Lower leg skin (tissue), 4 donors: ENCODE results near the gene MYLK4. TPM values are rescaled to one million over a fixed set of nuclear protein-coding genes. Genes with fewer than 3 reads are reported as not detected.

ENCODE experiments used
- DNase-seq, 2 donors: peaks; one replicate each; pipeline ENCODE4 v3.0.0-alpha.2; 2019; ENCODE audit warnings: low spot score in 2 of 2
- H3K4me3 ChIP-seq: fragments of 200-600 bp; sonication (generic); 2 replicates; pipeline ENCODE4 v1.5.1; 2017; ENCODE audit warnings: mild to moderate bottlenecking, low read depth; ENCODE audit not compliant: poor library complexity, severe bottlenecking
- POLR2A ChIP-seq, 2 donors: fragments of 450-650 bp; IDR thresholded peaks; one replicate each; pipeline ENCODE4 v1.6.1; 2016 to 2017; ENCODE audit warnings: antibody characterized with exemption in 2 of 2, mild to moderate bottlenecking in 1 of 2, moderate library complexity in 1 of 2
- WGBS, 2 donors: methylation state at CpG; one replicate each; pipeline ENCODE4 v1.1.5; 2018; 5-methylcytosine and 5-hydroxymethylcytosine counted together
- intact Hi-C: fragments of 100-400 bp; cut with DNase I; formaldehyde crosslinking; loops from one replicate; pipeline ENCODE4 v1.15.0; 2023; ENCODE audit warnings: low total_unique reads
- total RNA-seq, 4 donors: library from RNA; depleted of rRNA; stranded (reverse); fragments of >200 nt; gene quantifications; one replicate each; pipeline ENCODE4 v1.1.0, GENCODE V29; 2016
- TF ChIP-seq, protein P1 (sequence below), 3 donors: fragments of 450-650 bp; IDR thresholded peaks; one replicate each; pipeline ENCODE4 v1.5.1; 2016; ENCODE audit warnings: antibody characterized with exemption in 3 of 3, mild to moderate bottlenecking in 3 of 3, moderate library complexity in 2 of 3

MYLK4 gene
- total RNA-seq, 4 donors from 2014 or later, result 0.97 to 3.8 (median 2.5) TPM

DNA sequence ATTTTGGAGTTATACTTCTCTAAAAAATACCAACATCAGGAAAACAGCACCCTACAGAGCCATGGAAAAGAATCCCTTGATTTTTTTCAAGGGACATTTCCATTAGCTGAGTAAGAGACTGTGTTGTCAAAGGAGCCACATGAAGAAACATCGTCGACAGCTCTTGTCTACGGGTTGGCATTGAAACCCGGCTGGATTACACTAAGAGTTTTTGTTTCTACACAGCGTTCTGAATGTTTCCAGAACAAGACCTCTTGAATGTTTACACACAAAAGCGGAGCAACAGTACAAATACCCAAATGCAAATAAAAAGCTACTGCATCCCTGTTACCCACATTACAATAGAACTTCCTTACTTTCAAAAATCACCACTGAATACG is 2.4 kb upstream of the MYLK4 start:
- 83 to 87% methylated on average over 7 of the region's 7 CpGs for WGBS, 2 donors
- H3K4me3 ChIP-seq, result no peak overlapping the region
- intact Hi-C loops, result no loop called here
- no peak for TF ChIP-seq POLR2A (IDR thresholded peaks at IDR 0.05)
- TF ChIP-seq, protein P1, sequence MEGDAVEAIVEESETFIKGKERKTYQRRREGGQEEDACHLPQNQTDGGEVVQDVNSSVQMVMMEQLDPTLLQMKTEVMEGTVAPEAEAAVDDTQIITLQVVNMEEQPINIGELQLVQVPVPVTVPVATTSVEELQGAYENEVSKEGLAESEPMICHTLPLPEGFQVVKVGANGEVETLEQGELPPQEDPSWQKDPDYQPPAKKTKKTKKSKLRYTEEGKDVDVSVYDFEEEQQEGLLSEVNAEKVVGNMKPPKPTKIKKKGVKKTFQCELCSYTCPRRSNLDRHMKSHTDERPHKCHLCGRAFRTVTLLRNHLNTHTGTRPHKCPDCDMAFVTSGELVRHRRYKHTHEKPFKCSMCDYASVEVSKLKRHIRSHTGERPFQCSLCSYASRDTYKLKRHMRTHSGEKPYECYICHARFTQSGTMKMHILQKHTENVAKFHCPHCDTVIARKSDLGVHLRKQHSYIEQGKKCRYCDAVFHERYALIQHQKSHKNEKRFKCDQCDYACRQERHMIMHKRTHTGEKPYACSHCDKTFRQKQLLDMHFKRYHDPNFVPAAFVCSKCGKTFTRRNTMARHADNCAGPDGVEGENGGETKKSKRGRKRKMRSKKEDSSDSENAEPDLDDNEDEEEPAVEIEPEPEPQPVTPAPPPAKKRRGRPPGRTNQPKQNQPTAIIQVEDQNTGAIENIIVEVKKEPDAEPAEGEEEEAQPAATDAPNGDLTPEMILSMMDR (IDR thresholded peaks at IDR 0.05), result no peak
- no peak for DNase-seq

DNA sequence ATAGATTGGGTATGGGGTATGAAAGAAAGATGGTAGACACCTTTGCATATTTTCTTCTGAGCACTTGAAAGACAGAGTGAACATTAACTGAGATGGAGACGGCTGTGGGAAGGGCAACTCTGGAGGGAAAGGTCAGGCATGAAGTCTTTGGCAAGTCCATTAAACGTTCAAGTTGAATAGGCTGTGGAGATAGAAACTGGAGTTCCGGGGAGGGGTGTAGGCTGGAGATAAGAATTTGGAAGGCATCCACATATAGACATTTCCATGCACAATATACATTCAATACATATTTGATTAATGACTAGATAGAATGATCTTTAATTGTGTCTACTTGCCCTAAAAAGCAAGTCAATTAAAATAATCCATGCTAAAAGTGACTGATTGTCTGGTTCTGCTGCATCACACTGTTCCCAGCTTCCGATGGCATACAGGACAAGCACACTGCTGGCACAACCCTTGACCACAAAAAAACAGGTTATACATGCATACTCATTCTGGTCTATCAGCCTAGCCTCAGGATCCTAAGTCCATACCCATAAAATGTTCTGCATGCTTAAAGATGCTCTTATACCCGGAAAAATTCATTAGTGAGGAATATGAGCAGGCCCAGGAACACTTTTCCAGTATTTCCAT is 1.9 kb upstream of the MYLK4 start:
- WGBS, 2 donors, result 84 to 86% methylated on average over 5 of the region's 5 CpGs
- DNase-seq, result no peak
- H3K4me3 ChIP-seq, result no peak overlapping the region
- TF ChIP-seq, protein P1 (IDR thresholded peaks at IDR 0.05), result no peak
- no peak for TF ChIP-seq POLR2A (IDR thresholded peaks at IDR 0.05)
- intact Hi-C loops, result no loop called here

DNA sequence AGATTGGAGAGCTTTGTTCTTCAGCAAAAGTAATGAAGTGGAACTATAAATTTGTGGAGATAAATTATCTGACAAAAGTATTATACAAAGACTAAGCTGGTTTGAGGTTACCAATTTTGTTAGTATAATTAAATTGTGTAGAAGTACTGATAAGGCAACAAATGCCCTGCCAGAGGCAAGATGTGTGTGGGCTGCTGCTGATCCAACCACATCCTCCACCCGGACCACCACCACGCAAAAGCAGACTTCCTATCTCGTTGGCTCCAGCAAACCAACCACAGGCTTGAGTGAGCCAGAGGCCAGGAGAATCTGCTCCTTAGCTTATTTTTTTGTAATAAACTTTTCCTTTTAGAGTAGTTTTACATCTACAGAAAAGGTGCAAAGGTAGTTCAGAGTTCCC is 1.1 kb upstream of the MYLK4 start:
- TF ChIP-seq, protein P1 (IDR thresholded peaks at IDR 0.05), result no peak
- no peak for TF ChIP-seq POLR2A (IDR thresholded peaks at IDR 0.05)
- H3K4me3 ChIP-seq, result no peak overlapping the region
- WGBS, 2 donors, result 77 to 80% methylated on average over 3 of the region's 3 CpGs
- intact Hi-C loops, result no loop called here
- DNase-seq, result no peak

DNA sequence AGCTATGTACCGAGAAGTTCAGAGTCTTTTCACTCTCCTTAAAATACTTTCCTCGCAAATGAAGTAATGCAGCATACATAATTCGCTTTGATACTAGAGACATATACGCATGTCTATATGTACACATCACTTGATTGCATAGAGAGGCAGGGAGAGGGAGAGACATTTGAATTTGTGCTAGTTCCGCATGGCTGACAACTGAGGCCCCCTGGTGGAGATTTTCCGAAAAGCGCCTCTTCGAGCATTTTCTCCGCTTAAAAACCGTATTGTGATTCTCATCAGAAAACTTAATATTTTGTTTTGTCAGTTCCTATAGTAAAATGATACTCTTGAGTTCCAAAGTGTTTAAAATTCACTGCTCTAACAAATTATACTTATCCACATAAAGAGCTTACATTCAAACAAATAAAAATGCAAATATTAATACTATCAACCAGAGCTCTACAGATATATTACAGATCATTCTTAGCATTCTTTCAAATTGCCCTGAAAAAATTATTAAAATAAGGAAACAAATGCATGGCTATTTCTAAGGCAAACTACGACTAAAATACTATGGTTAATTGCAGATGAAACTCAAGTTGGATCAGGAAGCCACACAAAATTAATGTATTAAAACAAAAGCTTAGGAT is 637 bp downstream of the MYLK4 start:
- TF ChIP-seq, protein P1 (IDR thresholded peaks at IDR 0.05), result peak in 1 of 3 donors; percentile 26
- no peak for TF ChIP-seq POLR2A (IDR thresholded peaks at IDR 0.05)
- DNase-seq, result peak; percentile 41 to 92
- 7 to 10% methylated on average over 11 of the region's 11 CpGs for WGBS, 2 donors
- H3K4me3 ChIP-seq, result no peak overlapping the region
- intact Hi-C loops, result no loop called here

DNA sequence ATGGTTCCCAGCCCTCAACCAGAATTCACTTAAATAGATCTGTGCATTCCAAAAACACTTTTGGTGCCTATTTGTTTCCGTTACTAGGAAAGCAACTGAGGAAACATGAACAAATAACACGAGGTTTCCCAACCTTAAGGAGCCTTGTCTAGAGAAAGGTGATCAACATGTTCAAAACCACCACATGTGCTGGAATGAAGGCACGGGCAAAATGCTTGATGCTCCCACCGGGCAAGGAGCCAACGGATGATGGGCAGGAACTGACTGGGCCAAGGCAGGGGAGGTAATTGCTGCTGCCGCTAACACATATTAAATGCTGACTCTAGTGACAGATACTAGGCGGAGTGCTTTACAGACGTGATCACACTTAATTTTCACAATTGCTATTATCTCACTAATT is 2.5 kb downstream of the MYLK4 start:
- no peak for DNase-seq
- 74 to 78% methylated on average over 8 of the region's 8 CpGs for WGBS, 2 donors
- no peak overlapping the region for H3K4me3 ChIP-seq
- TF ChIP-seq, protein P1 (IDR thresholded peaks at IDR 0.05), result no peak
- TF ChIP-seq POLR2A (IDR thresholded peaks at IDR 0.05), result no peak
- intact Hi-C loops, result no loop called here
